ENCODE data around the gene VAPA.

VAPA gene

DNA sequence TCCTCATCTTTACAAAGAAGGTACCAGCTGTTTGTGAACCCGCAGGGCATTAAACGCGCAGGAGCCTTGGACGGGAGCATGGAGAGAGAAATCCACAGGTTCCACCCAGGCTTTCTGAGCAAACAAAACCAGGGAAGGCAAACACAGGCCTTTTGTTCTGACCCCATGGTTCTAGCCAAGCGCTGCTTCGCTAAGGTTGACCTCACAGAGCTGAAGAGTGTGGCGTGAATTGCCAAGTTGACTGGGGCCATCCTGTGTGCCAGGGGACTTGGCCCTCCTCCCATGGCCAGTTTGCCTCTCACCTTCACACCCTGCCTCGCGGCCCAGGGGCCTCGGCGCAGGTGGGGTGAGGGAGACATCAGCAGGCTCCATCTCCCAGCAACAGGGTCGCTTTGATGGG lies 74.1 kb downstream of the VAPA start:
- peaks cover 54 to 59% of the 10 kb centered on the region in 2 donors for H3K27me3 Mint-ChIP-seq
- ATAC-seq (replicated peaks): no peak
- no peaks in the 10 kb centered on the region for H3K9me3 Mint-ChIP-seq
- no peak overlapping the region for H3K4me3 Mint-ChIP-seq
- H3K27ac Mint-ChIP-seq: no peak overlapping the region
- H3K4me1 Mint-ChIP-seq (ENCODE audit: low read depth in 2 of 2): no peaks in the 10 kb centered on the region
- no peaks in the 10 kb centered on the region for H3K36me3 Mint-ChIP-seq (ENCODE audit: insufficient read depth)
- no peak for DNase-seq

DNA sequence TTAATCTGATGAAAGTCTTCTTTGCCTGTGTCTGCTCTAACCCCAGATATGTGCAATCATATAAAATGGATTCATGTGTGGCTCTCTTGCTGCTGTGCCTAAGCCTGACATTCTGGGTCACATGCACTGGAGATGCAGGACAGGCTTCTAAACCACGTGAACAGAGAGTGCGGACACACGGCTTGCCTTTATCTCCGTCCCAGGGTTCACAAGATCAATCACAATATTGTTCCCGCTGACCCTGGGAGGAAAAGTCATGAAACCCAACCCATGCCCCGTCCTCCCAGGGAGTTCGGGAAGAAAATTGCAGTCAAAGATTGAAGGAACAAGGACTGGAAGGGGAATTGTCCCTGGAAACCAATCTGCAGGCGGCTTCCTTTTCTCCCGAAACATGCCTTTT lies 74.8 kb downstream of the VAPA start:
- H3K4me3 Mint-ChIP-seq: no peak overlapping the region
- H3K27ac Mint-ChIP-seq: no peak overlapping the region
- ATAC-seq (replicated peaks) (no peak), DNase-seq (no peak)
- H3K36me3 Mint-ChIP-seq (ENCODE audit: insufficient read depth): no peaks in the 10 kb centered on the region
- peaks cover 59 to 64% of the 10 kb centered on the region in 2 donors for H3K27me3 Mint-ChIP-seq
- H3K4me1 Mint-ChIP-seq (ENCODE audit: low read depth in 2 of 2): no peaks in the 10 kb centered on the region
- no peaks in the 10 kb centered on the region for H3K9me3 Mint-ChIP-seq

- no peak overlapping the region for H3K4me3 Mint-ChIP-seq
- H3K36me3 Mint-ChIP-seq (ENCODE audit: insufficient read depth): no peaks in the 10 kb centered on the region
- no peaks in the 10 kb centered on the region for H3K4me1 Mint-ChIP-seq (ENCODE audit: low read depth in 2 of 2)
- no peak for DNase-seq
- H3K9me3 Mint-ChIP-seq: no peaks in the 10 kb centered on the region
- peaks cover 67 to 71% of the 10 kb centered on the region in 2 donors for H3K27me3 Mint-ChIP-seq
- no peak for ATAC-seq (replicated peaks)
- H3K27ac Mint-ChIP-seq: no peak overlapping the region
These were observed 75.7 kb downstream of the VAPA start for GRCh38 chr18:9989481-9989880.

DNA sequence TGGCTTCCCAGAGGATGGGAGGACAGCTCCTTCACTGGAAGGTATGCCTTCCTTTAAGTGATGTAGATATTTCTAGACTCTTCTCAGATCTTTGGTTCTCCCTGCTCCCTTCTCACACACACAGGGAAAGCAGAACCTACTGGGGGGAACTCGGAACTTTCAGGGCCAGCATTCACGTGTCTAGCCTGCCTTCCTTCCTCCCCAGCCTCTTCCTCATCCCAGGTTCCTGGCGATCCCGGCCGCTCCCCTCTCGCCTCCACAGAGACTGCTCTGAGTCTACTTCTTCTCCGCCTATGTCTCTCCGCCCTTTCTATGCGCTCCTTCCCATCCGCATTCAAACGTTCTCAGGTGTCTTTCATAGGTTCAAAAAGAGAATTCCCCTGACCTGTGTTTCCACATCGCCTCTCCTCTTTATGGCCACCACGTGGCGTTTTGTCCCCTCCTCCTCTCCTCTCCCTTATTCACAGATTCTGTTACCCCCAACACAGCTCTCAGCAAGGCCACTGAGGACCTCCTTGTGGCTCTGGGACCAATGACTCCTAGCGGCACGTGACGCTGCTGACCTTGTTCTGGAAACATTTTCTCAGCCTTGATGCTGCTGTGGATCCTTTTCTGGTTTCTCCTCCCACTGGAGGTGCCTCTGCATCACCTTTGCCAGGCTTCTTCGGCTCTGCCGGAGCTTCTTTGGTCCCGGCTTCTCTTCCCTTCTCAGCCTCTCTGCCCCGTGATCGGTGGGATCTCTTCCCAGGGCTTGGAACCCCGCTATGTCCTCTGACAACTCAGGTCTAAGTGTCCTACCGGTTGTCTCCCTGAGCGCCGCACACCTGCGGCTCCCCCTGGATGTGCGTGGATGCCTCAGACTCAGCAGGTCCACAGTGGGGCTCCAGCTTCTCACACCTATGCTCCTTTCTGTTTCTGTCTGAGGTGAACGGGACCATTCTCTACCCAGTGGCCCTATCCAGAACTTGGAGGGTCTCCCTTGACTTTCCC lies 77.5 kb downstream of the VAPA start:
- Mint-ChIP-seq H3K4me1 (ENCODE audit: low read depth in 2 of 2) (no peaks in the 10 kb centered on the region), H3K9me3 (no peaks in the 10 kb centered on the region), H3K4me3 (no peak overlapping the region), H3K36me3 (ENCODE audit: insufficient read depth) (no peaks in the 10 kb centered on the region), H3K27ac (no peak overlapping the region), H3K27me3 (peaks cover 63 to 65% of the 10 kb centered on the region in 2 donors)
- no peak for ATAC-seq (replicated peaks)
- DNase-seq: no peak

DNA sequence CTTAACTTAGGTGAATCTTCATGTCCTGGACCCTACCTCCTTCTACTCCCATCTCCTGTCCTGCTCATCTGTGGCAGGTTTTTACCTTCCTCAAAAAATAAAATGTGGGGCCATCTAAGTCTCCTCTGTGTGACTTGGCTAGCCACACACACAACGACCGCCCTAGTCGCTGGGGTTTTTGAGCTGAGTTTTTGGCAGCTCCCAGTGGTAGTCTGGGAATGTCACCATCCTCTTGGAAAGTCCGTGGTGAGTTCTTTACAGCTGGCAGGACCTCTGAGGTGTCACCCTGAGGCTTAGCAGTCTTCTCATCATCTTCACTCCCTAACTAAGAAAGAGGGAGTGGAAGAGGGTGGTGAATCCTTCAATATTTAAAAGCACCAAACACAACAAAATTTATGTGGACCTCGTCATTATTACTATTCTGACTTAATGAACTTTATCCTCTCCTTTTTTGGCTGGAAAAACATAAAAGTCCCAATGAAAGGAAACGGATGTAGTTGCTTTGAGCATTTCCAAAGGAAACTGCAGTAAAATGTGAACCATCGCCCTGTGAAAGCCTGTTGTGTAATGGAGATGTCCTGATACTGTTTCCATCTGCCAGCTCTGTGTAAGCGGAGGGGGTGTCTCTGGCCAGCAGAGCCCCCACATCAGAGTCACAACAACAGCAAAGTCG lies 78.6 kb downstream of the VAPA start:
- Mint-ChIP-seq H3K9me3 (peaks cover 3 to 9% of the 10 kb centered on the region in 2 donors), H3K4me3 (no peak overlapping the region), H3K36me3 (ENCODE audit: insufficient read depth) (no peaks in the 10 kb centered on the region), H3K27me3 (peaks cover 56 to 60% of the 10 kb centered on the region in 2 donors), H3K27ac (no peak overlapping the region), H3K4me1 (ENCODE audit: low read depth in 2 of 2) (no peaks in the 10 kb centered on the region)
- ATAC-seq (replicated peaks) (no peak), DNase-seq (no peak)

DNA sequence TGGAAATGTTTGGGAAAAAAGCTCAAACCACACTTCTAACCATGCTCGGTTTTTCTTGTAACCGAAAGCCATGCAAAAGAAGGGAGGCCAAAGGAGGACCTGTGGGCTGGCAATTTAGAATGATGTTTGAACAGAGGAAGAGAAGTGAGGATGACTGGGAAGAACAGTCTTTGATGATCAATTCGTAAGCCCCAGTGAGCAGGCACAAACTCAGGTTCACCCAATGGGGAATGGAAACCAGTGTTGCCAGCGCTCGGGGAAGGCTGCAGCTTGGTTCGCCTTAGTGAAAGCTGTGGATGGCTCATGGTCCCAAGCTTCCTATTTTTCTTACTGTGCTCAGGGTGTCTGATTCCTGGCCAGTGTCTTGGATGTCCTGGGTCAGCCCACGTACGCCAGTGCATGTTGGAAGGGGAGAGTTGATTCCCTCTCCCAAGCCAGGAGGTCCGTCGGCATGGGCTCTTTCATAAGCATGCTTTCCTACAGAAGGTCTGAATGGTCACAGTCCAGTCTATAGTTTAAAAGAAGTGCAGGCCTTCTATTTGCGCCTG lies 79.2 kb downstream of the VAPA start:
- Mint-ChIP-seq H3K27ac (no peak overlapping the region), H3K4me3 (no peak overlapping the region), H3K9me3 (peaks cover 7 to 15% of the 10 kb centered on the region in 2 donors)

GRCh38 chr18:9993521-9994025 lies 79.8 kb downstream of the VAPA start:
- Mint-ChIP-seq H3K36me3 (ENCODE audit: insufficient read depth) (no peaks in the 10 kb centered on the region), H3K9me3 (peaks cover 11 to 20% of the 10 kb centered on the region in 2 donors), H3K4me3 (no peak overlapping the region), H3K27me3 (peaks cover 50 to 53% of the 10 kb centered on the region in 2 donors), H3K4me1 (ENCODE audit: low read depth in 2 of 2) (no peaks in the 10 kb centered on the region), H3K27ac (no peak overlapping the region)
- no peak for ATAC-seq (replicated peaks)
- no peak for DNase-seq

More for the DNA sequence above, 79.2 kb downstream of the VAPA start:
- no peak for ATAC-seq (replicated peaks)
- Mint-ChIP-seq H3K27me3 (peaks cover 55% of the 10 kb centered on the region in 2 donors), H3K4me1 (ENCODE audit: low read depth in 2 of 2) (no peaks in the 10 kb centered on the region), H3K36me3 (ENCODE audit: insufficient read depth) (no peaks in the 10 kb centered on the region)
- DNase-seq: no peak

GRCh38 chr18:9994026-9994570 lies 80.3 kb downstream of the VAPA start:
- ATAC-seq (replicated peaks): no peak
- H3K27ac Mint-ChIP-seq: no peak overlapping the region

GRCh38 chr18:9994701-9995235 lies 81.0 kb downstream of the VAPA start:
- H3K36me3 Mint-ChIP-seq (ENCODE audit: insufficient read depth): no peaks in the 10 kb centered on the region
- peaks cover 15 to 20% of the 10 kb centered on the region in 2 donors for H3K9me3 Mint-ChIP-seq
- ATAC-seq (replicated peaks): no peak
- no peak overlapping the region for H3K27ac Mint-ChIP-seq
- H3K4me3 Mint-ChIP-seq: no peak overlapping the region
- no peaks in the 10 kb centered on the region for H3K4me1 Mint-ChIP-seq (ENCODE audit: low read depth in 2 of 2)
- H3K27me3 Mint-ChIP-seq: peaks cover 44 to 50% of the 10 kb centered on the region in 2 donors
- no peak for DNase-seq

More at GRCh38 chr18:9994026-9994570, 80.3 kb downstream of the VAPA start:
- peaks cover 11 to 20% of the 10 kb centered on the region in 2 donors for H3K9me3 Mint-ChIP-seq
- no peak for DNase-seq
- no peaks in the 10 kb centered on the region for H3K4me1 Mint-ChIP-seq (ENCODE audit: low read depth in 2 of 2)
- H3K27me3 Mint-ChIP-seq: peaks cover 46 to 51% of the 10 kb centered on the region in 2 donors
- H3K4me3 Mint-ChIP-seq: no peak overlapping the region
- no peaks in the 10 kb centered on the region for H3K36me3 Mint-ChIP-seq (ENCODE audit: insufficient read depth)

DNA sequence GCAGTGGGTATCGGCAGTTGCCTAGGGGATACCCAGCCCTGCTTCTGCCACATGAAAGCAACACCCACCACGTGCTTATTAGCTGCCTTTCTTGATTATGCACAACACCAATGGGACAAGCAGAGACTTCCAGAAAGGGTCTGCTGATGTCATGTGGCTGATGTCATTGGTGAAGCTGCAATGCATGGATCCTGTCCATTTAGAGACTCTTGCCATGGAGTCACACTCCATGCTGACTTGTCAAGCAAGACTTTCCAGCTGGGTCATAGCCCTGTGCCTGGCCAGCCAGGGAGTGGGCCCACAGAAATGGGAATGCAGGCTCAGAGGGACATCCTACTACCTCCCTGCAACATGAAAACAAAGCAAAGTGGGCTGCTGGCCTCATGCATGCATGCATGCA lies 81.8 kb downstream of the VAPA start:
- no peak for DNase-seq
- Mint-ChIP-seq H3K4me1 (ENCODE audit: low read depth in 2 of 2) (no peaks in the 10 kb centered on the region), H3K4me3 (no peak overlapping the region), H3K27ac (no peak overlapping the region), H3K27me3 (peaks cover 41 to 46% of the 10 kb centered on the region in 2 donors), H3K9me3 (peaks cover 15 to 20% of the 10 kb centered on the region in 2 donors), H3K36me3 (ENCODE audit: insufficient read depth) (no peaks in the 10 kb centered on the region)
- no peak for ATAC-seq (replicated peaks)

GRCh38 chr18:9996094-9996493 lies 82.3 kb downstream of the VAPA start:
- Mint-ChIP-seq H3K9me3 (peaks cover 15 to 20% of the 10 kb centered on the region in 2 donors), H3K27me3 (peaks cover 38 to 45% of the 10 kb centered on the region in 2 donors), H3K27ac (no peak overlapping the region), H3K4me3 (no peak overlapping the region), H3K36me3 (ENCODE audit: insufficient read depth) (no peaks in the 10 kb centered on the region), H3K4me1 (ENCODE audit: low read depth in 2 of 2) (no peaks in the 10 kb centered on the region)
- ATAC-seq (replicated peaks) (no peak), DNase-seq (no peak)

DNA sequence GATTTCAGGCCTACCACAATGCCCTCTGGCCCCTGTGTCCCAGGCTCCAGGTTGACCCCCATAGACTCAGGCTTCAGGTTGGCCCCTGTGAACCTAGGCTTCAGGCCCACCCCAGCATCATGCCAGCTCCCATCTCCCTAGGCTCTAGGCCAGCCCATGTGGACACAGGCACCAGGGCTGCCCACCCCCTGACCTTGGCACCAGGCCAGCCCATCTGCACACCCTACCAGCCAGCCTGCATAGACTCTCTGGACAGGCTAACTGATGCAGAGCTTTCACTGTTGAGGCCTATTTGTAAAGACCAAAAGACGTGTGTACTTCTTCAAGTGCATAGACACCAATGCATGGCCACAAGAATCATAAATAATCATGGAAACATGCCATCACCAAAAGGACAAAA lies 83.9 kb downstream of the VAPA start:
- Mint-ChIP-seq H3K27me3 (peaks cover 22 to 28% of the 10 kb centered on the region in 2 donors), H3K4me1 (ENCODE audit: low read depth in 2 of 2) (no peaks in the 10 kb centered on the region), H3K4me3 (no peak overlapping the region), H3K27ac (no peak overlapping the region), H3K36me3 (ENCODE audit: insufficient read depth) (no peaks in the 10 kb centered on the region), H3K9me3 (peaks cover 15 to 20% of the 10 kb centered on the region in 2 donors)
- DNase-seq (no peak), ATAC-seq (replicated peaks) (no peak)

GRCh38 chr18:9998330-9998729 lies 84.5 kb downstream of the VAPA start:
- ATAC-seq (replicated peaks): no peak
- Mint-ChIP-seq H3K36me3 (ENCODE audit: insufficient read depth) (no peaks in the 10 kb centered on the region), H3K4me1 (ENCODE audit: low read depth in 2 of 2) (no peaks in the 10 kb centered on the region), H3K27me3 (peaks cover 20 to 25% of the 10 kb centered on the region in 2 donors), H3K27ac (no peak overlapping the region), H3K9me3 (peaks cover 15 to 20% of the 10 kb centered on the region in 2 donors), H3K4me3 (no peak overlapping the region)
- no peak for DNase-seq
